HFF-Myc (cell line): ENCODE results near the gene FGA.

Experiments
- DNase-seq: peaks from one replicate; pipeline ENCODE4 v3.0.0-alpha.2; 2011; ENCODE audit warnings: low read depth; ENCODE audit errors: extremely low read depth
- H3K4me3 ChIP-seq: replicated peaks from 2 replicates; pipeline ENCODE4 v1.5.1; 2011; ENCODE audit warnings: low read depth, mild to moderate bottlenecking, control low read depth, low read length
- TF ChIP-seq, protein P1 (sequence below): IDR thresholded peaks from 2 replicates; pipeline ENCODE4 v1.5.1; 2012; ENCODE audit warnings: mild to moderate bottlenecking, low read depth, low read length, control low read depth; ENCODE audit errors: missing control alignments

FGA gene

DNA sequence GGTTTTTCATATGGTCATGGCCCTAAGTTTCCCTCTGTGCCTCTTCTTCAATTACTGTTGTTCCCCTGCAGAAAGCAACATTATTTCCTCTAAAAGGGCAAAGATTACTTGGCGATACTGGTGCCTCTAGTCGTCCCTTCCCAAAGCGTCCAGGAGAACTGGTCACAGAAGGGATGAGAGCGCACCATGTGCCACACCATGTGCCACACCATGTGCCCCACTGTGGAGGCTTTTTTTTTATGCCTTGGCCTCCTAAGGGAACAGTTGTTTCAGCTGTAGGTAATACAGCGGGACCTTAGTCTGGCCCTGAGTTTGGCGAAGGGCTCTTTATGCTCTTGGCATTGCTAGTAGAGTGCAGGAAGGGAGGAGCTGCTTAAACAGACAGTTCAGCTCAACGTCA is 33.5 kb upstream of the FGA start:
- TF ChIP-seq, protein P1, sequence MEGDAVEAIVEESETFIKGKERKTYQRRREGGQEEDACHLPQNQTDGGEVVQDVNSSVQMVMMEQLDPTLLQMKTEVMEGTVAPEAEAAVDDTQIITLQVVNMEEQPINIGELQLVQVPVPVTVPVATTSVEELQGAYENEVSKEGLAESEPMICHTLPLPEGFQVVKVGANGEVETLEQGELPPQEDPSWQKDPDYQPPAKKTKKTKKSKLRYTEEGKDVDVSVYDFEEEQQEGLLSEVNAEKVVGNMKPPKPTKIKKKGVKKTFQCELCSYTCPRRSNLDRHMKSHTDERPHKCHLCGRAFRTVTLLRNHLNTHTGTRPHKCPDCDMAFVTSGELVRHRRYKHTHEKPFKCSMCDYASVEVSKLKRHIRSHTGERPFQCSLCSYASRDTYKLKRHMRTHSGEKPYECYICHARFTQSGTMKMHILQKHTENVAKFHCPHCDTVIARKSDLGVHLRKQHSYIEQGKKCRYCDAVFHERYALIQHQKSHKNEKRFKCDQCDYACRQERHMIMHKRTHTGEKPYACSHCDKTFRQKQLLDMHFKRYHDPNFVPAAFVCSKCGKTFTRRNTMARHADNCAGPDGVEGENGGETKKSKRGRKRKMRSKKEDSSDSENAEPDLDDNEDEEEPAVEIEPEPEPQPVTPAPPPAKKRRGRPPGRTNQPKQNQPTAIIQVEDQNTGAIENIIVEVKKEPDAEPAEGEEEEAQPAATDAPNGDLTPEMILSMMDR = no peak
- DNase-seq = no peak
- H3K4me3 ChIP-seq = no peak overlapping the region

DNA sequence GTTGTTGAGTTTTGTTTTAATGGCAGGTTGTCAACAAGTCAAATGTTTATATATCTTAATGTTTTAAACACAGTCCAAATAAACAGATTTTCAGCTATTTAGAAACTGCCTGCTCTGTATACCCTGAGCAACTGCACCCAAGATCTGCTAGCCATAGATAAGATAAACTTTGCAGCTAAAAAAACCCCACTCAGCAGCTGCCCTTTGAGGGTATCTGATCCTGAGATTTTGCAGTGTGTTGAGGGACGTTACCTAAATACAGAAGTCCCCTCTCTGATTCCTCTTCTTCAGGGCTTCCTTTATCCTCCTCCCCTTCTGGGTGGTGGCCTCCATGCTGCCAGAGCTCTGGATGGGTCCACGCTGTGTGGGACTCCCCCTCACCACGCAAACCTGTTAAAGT is 32.9 kb upstream of the FGA start:
- TF ChIP-seq, protein P1 = no peak
- no peak overlapping the region for H3K4me3 ChIP-seq
- no peak for DNase-seq

DNA sequence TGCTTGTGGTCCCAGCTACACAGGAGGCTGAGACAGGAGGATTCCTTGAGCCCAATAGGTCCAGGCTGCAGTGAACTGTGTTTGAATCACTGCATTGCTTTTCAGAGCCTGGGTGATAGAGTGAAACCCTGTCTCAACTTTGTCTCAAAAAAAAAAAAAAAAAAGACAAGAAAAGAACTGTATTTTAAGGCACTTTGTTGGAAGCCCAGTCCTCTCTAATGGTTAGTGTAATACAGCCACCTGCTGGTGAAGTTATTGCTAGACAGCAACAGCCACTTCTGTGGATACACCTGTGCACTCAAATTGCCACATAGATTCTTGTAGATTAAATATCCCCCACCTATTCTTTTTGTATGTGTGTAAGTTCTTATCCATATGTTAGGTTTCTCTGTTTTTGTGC is 32.1 kb upstream of the FGA start:
- DNase-seq = no peak
- H3K4me3 ChIP-seq = no peak overlapping the region
- TF ChIP-seq, protein P1 = peak; percentile 44

DNA sequence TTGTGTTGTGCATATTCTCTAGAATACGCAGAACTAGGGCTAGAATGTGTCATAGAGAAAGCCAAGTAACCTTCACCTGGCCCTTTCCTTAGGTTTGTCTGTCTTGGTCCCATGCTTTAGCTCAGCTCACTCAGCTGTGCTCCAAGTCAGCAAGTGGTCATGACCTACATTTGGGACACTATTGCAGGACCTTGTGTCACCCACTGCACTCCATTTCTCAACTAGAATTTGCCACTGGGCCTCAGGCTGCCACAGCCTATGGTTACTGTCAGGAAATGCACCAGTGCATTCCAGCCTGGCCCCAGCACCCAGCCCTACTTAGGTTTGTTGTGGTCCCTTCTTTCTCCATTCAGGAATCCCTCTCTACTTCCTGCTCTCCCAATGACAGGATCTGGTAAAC is 29.6 kb upstream of the FGA start:
- no peak overlapping the region for H3K4me3 ChIP-seq
- no peak for DNase-seq
- TF ChIP-seq, protein P1 = no peak

DNA sequence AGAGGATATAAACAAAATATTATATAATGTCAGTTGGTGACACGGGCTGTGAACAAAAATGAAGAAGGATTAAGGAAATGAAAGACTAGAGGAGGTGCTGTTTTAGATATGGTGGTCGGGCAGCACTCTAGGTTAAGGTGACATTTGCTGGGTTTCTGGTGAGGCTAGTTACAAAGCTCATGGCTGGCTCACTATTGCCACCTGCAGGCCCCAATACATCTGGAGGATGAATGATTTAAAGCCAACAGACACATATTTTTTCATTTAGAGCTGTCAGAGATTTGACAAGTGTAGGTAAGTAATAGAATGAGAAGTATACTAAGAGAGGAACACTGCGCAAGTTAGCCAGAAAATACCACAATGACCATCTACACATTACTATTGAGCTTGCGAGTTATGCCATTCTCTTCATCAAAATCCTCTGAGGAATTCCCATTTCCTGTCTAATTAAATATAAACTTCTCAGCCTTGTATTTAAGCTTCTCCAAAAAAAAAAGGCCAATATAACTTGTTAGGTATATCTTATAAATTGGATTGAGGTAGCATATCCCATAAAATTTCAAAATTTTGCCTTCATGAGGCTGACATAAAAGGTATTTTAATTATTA is 28.3 kb upstream of the FGA start:
- no peak for DNase-seq
- TF ChIP-seq, protein P1 = peak; percentile 73
- no peak overlapping the region for H3K4me3 ChIP-seq

DNA sequence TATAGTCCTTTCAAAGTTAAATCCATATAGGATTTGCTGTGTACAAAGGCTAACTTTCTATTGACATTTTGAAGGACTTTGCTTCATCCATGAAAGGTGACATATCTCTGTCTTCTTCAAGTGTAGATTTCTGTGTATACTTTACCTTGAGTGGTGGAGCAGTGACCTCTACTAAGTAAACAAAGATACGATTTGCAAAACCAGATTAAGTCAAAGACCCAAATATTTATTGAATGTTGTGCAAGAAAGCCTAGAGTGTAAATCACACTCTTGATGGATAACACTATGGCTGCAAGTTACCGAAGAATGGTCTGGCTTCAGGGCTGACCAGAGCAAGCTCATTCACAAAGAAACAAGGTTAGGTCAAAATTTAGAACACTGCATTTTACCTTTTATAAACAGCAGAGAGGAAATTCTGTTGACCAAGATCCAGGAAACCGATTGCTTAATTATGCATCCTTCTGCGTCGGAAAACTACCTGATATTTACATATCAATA is 27.3 kb upstream of the FGA start:
- DNase-seq = no peak
- TF ChIP-seq, protein P1 = no peak
- H3K4me3 ChIP-seq = no peak overlapping the region

DNA sequence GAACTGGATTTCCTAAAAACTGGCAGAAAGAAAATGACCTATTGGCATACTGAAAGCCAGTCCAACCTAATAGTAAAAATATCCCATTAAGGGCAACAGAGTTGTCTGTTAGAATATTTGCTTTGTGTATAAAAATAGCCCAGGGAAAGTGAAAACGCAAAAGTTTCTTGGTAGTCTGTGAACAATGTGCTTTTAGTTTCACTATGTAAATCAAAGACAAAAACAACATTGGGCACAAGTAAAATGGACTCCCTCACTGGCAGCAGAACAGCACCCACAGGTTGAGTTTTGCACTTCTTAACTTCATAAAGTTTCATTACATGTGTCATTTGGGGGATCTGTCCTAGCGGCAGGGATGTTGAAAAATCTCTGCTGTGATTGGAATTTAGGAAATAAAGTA is 26.2 kb upstream of the FGA start:
- DNase-seq = no peak
- H3K4me3 ChIP-seq = no peak overlapping the region
- TF ChIP-seq, protein P1 = no peak
